K562 treated with DMSO at 1 percent for 12 hours (cell line): ENCODE measurements around the gene LAMA3. TPM values are rescaled to one million over a fixed set of nuclear protein-coding genes. Genes with fewer than 3 reads are reported as not detected.

ENCODE experiments used
- total RNA-seq: library from RNA; unstranded; fragments of 300-600 nt; gene quantifications from 2 replicates; pipeline ENCODE4 v1.2.3, GENCODE V29; 2022; ENCODE audit not compliant: insufficient read depth

Gene LAMA3
- 0.15 TPM in 1 of 2 replicates, not detected in the other for total RNA-seq

DNA sequence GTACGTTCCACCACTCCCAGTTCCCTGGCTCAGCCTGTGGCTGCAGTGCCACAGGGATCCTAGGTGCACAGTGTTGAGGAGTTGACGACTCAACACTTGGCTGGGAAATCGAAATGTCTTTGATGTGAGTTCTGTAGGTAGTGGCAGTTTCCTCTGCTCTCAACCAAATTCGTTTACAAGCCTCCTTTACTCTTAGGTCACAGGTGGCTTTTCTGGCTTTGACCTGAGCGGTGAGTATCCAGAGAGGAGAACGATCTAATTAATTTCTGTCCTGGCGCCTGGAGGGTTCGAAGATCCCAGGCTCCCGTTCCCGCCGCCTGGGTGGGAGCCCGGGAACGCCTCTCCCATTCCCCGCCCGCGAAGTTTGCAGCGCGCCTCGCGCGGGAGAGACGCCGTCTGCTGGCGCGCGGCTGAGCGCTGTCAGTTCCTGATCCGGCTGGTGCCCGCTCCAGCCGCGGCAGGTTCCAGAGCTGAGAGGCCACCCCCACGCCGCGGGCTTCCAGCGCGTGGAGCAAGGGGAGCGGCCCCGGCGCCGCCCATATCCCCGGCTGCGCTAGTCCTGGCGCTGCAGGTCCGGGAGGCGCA, at the start of gene LAMA3:
LAMA3 (plus strand) TSS at position 423 of the 585 bp plus-strand sequence. CDS start 231 bp downstream, outside the sequence.

GRCh38 chr18:23662309-23663263, 26.7 kb upstream of the LAMA3 start, which contains the start of gene ANKRD29:
ANKRD29 (minus strand) TSS chr18:23662911; CDS start chr18:23662730, 181 bp downstream.

Other genes starting within 250 kb of the LAMA3 start
- gene RIOK3, start 236.2 kb upstream of the LAMA3 start, total RNA-seq = 36.9 and 67.0 TPM in 2 replicates
- gene RMC1, start 185.9 kb upstream of the LAMA3 start, total RNA-seq = 38.7 and 65.5 TPM in 2 replicates
- gene NPC1, start 102.9 kb upstream of the LAMA3 start, total RNA-seq = 21.7 and 66.5 TPM in 2 replicates
- gene ANKRD29, start 26.5 kb upstream of the LAMA3 start, total RNA-seq = 0.70 TPM in 1 of 2 replicates, not detected in the other